GM19238 (cell line): ENCODE measurements around the gene DCAF4L1.

ENCODE experiments used
- DNase-seq: peaks from one replicate; pipeline ENCODE4 v3.0.0; 2011; ENCODE audit warnings: low spot score; ENCODE audit not compliant: insufficient read length

DCAF4L1 gene, protein sequence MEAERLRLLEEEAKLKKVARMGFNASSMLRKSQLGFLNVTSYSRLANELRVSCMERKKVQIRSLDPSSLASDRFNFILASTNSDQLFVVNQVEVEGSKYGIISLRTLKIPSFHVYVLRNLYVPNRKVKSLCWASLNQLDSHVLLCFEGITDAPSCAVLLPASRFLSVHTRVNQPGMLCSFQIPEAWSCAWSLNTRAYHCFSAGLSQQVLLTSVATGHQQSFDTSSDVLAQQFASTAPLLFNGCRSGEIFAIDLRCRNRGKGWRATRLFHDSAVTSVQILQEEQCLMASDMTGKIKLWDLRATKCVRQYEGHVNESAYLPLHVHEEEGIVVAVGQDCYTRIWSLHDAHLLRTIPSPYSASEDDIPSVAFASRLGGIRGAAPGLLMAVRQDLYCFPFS

DNA sequence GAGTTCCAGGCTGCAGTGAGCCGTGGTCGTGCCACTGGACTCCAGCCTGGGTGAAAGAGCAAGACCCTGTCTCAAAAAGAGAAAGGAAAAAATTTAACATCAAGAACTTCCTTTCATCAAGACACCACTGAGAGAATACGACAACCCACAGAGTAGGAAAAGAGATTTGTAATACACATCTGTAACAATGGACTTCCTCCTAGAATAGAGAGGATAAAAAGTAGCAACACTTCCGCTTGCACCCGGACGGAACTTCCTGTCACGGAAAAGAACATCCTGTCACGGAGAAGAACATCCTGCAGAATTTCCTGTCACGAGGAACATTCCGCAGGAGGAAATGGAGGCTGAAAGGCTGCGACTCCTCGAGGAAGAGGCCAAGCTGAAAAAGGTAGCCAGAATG lies at the start of gene DCAF4L1:
TSS of gene DCAF4L1 (plus strand) at position 301 of the 400 bp plus-strand sequence. CDS start at position 338, 37 bp downstream.
- no peak for DNase-seq

DNA sequence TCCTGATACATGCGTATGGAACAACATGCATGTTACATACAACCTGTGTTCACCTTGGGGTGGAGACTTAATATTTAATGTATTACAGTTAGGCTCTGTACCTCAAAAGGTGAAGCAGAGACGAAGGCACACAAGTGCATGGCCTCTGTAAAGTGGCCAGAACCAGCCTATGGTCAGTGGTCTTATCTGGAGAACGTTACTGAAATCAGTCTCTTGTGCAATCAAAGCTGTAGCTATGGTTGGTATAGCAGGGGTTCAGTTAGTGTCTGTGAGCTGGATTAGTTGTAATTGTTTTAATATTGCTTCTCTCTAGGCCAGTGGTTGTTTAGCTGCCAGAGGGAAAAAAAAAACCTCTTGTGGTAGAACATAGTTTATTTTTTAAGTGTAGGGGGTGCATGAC lies 48.6 kb upstream of the DCAF4L1 start:
- DNase-seq = no peak

DNA sequence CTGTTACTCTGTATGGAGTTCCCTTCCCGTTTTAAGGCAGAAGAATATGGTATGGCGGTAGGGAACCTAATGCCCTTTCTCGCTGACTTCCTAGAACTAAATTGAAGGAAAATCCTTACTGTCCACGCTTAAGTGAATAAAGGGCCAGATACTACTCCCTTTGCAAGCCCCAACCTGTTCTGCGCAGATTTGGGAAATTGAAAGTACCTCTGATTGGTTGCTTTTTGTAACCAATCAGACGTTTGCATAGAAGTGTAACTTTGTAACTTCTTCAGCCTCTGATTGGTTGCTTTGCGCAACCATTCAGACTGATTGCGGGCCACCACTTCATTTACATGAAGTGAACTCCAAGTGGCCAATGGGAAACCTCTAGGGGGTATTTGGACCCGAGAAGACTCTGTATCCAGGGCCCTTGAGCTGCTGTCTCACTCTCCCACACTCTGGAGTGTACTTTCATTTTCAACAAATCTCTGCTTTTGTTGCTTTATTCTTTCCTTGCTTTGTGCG lies 47.5 kb upstream of the DCAF4L1 start:
- no peak for DNase-seq

DNA sequence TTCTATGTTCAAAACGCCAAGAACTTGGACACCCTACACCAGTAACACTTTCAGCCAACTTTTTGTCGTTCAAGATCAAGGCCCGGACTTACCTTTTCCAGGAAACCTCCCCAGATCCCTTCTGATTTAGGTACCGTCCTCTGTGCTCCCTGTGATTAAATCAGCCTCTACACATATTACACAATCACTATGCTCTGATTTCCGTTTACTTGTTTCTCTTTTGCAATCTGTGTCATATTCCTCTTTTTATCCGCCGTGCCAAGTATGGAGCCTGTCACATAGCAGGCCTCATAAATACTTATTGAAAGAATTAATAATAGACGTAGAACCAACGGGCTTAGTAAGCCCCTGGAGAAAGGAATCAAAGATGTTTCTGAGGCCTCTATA lies 47.0 kb upstream of the DCAF4L1 start:
- no peak for DNase-seq

DNA sequence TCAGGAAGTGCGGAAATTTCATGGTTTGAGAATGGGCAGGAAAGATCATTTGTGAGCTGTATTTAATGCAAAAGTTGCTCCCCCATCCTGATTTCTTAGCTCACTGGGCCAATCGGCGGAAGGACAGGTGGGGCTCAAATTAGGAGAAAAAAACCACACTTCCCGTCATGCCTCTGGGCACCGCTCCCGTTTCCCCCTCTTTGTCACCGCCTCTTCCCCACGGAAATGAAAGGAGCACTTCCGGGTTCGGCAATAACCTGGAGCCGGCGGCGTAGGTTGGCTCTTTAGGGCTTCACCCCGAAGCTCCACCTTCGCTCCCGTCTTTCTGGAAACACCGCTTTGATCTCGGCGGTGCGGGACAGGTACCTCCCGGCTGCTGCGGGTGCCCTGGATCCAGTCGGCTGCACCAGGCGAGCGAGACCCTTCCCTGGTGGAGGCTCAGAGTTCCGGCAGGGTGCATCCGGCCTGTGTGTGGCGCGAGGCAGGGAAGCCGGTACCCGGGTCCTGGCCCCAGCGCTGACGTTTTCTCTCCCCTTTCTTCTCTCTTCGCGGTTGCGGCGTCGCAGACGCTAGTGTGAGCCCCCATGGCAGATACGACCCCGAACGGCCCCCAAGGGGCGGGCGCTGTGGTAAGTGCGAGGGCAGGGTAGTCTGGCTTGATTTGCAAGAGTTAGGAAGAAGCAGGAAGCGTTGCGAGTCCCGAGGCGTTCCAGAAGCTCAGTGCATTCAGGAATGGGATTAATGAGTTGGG lies 46.5 kb upstream of the DCAF4L1 start, which contains the start of gene TMEM33:
TSS of gene TMEM33 (plus strand) at position 529 of the 751 bp plus-strand sequence. CDS start at position 585, 56 bp downstream.
- DNase-seq = peak; percentile 72

DNA sequence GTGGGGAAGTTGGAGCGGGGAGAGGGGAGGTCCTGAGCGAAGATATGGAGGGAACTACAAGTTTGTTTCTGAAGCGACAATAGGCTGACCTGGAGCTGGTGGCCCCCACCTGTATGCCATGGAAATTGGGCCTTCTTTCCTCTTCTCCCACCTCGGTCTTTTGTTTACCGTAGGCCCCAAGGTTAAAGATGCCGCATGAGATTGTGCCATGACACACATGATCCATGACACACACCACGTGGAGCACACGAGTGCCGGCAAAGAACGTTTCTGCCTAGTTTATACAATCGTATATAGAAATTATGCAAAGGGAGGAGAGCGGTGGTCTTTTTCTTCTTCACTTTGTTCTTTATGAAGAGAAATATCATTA lies 45.9 kb upstream of the DCAF4L1 start:
- DNase-seq = peak; percentile 2

DNA sequence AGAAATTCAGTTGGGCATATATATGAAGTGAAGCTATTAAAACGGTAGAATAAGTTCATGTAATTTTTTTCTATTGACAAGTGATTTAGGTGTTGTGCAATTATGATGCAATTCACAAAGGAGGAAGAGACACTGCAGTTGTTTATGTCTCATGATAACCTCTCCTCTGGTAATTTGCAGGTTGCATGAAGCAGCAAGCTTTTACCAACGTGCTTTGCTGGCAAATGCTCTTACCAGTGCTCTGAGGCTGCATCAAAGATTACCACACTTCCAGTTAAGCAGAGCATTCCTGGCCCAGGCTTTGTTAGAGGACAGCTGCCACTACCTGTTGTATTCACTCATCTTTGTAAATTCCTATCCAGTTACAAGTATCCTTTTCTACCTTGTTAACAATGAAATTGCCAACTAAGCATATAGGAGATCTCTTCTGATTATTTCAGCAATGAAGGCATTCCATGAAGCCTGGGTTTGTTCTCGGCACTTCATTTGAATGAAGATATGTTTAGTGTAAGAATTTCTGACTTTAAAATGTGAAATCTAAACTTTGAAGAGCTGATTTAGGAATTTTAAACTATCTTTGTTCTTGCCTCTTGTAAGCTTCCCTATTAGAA lies 42.4 kb upstream of the DCAF4L1 start:
- DNase-seq = no peak

DNA sequence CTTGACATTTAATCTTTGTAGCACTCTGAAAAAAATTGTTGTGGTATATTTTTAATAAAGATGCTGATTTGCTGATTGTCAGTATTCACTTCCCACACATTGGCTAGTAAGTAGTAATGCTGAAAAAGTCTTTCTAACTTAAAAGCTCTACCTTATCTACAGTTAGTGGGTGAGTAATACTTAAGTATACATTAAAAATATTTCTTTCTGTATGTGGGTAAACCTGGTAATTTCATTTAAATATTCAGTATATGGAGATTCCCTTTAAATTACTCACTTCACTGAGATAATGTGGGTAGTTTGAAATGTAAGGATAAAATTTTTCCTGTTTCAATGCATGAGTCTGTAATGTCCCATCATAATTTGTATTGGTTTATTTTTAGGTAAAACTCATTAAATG lies 40.7 kb upstream of the DCAF4L1 start:
- no peak for DNase-seq

DNA sequence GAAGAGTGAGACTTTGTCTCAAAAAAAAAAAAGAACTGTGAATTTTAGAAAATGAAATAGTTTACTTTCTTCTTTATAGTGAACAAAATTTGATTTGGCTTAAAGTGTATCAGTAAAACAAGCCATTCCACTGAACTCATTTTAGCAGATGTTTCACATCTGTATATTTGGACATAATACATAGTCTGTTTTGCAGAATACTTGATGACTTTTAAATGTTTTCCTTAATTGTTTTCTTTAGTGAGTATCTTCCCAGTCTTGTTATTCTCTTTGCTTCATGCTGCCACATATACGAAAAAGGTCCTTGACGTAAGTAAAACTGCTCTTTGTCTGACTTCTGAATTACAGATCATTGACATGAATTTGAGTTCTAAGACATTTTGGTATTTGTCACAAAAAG lies 38.0 kb upstream of the DCAF4L1 start:
- no peak for DNase-seq

DNA sequence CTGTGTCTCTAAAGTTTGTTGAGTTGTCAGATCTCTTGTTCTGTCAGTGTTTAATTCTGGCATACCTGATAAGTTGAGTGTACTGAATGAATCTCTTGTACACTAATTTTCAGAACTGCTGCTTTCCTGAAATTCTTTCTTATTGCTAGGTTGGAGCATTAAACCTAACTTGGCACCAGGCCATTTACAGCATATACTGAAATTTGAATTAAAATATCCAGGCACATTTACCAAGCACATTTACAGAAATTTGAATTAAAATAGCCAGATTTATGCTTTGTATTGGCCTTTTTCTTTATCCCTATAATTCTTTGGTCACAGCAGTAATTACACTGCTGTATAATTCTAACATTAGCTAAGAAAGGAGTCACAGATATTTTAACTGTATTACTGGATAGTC lies 37.5 kb upstream of the DCAF4L1 start:
- DNase-seq = no peak

DNA sequence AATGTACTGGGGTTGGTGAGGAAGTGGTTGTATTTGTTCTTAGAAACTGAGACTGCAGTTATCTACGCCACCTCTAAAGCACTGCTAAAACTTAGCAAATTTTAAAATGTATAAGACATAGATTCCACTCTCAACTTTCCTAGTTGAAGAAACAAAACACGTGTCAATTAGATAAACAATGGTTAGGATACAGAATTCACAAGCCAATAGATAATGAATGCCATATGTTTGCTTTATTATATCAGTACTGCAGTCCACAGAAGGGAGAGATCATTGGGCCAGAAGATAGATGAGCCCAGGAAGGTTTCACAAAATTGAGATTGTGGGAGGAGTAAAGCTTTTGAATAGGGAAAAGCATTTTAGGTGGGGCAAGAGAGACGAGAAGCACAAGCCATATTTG lies 32.0 kb upstream of the DCAF4L1 start:
- no peak for DNase-seq

DNA sequence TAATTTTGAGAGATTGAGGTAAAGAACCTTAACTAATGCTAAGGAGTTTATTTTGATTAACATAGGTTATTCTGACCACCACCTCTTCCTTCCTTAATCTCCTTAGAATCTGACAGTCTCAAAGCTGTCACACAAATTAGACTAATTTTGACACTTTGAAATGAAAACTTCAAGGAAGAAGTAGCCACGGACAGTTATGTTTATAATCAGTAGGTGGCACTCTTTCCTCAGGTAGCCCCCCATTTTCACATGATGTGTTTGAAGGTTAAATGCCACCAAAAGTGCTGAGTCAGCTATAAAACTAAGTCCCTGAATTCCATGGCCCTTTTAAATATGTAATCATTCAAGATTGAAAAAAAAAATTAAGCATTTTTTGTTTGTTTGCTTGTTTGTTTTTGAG lies 23.9 kb upstream of the DCAF4L1 start:
- DNase-seq = peak; percentile 8

DNA sequence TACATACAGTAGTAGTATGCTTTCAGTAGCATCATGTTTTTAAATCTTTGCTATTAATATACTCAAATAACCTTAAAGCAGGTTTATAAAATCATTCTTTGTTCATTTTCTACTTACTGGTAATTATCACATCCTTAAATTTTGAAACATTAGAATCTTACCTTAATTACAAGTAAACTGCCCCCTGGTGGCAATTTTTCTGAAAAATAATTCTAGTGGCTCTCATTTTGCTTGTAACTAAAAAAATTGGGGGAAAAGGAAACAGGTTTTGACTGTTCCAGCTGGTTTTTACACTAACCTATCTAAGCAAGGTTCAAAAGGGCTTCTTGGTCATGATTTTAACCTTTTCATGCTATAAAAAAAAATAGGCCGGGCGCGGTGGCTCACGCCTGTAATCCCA lies 18.5 kb upstream of the DCAF4L1 start:
- DNase-seq = no peak

DNA sequence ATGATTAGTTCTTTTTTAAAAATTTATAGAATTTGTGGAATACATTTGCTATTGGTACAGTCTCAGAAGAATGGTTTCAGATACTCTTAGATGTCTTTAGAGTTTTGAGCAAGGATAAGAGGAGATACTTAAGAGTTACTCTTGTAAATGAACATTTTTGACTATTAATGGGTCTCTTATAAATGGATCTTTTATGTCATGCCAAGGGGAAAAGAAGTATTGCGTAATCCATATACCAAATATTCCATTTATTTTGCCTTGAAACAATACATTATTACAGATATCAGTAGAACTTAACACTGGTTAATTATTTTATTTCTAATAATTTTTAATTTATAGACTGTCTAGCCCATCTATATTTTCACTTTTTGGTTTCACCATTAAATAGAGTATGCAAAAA lies 17.2 kb upstream of the DCAF4L1 start:
- no peak for DNase-seq

DNA sequence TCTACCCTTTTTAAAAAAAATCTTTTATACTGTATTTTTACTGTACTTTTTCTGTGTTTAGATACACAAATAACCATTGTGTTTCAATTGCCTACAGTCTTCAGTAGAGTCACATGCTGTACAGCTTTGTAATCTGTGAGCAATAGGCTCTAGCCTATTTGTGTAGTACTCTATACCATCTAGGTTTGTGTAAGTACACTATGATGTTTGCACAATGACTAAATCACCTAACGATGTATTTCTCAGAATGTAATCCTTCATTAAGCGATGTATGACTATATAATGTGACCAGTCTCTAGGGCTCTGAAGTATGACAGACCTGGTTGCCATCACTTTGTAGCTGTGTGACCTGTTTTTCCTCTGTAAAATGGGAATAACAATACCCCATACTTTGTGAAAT lies 14.2 kb upstream of the DCAF4L1 start:
- DNase-seq = no peak

DNA sequence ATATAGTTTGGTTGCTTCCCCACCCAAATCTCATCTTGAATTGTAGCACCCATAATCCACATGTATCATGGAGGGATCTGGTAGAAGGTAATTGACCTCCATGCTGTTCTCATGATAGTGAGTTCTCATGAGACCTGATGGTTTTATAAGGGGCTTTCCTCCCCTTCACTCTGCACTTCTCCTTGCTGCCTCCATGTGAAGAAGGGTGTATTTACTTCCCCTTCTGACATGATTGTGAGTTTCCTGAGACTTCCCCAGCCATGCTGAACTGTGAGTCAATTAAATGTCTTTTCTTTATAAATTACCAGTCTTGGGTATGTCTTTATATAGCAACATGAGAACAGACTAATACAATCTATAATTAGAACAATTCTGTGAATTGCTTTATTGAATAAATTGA lies 11.9 kb upstream of the DCAF4L1 start:
- DNase-seq = no peak

DNA sequence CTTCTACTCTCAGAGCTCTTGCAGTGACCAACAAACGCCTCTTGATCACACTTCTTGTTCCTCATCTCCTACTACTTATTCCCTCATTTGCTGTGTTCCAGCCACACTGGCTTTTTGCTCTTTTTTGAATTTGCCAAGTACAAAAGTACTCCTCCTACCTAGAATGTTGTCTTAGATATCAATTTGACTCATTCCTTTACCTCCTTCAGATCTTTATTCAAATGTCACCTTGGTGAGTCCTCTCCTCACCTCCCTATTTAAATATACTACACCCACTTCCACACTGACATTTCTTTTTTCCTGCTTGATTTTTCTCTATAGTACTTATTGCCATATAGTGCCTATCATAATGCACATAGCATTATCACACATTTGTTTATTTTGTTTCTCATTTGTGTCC lies 6.2 kb upstream of the DCAF4L1 start:
- DNase-seq = no peak

DNA sequence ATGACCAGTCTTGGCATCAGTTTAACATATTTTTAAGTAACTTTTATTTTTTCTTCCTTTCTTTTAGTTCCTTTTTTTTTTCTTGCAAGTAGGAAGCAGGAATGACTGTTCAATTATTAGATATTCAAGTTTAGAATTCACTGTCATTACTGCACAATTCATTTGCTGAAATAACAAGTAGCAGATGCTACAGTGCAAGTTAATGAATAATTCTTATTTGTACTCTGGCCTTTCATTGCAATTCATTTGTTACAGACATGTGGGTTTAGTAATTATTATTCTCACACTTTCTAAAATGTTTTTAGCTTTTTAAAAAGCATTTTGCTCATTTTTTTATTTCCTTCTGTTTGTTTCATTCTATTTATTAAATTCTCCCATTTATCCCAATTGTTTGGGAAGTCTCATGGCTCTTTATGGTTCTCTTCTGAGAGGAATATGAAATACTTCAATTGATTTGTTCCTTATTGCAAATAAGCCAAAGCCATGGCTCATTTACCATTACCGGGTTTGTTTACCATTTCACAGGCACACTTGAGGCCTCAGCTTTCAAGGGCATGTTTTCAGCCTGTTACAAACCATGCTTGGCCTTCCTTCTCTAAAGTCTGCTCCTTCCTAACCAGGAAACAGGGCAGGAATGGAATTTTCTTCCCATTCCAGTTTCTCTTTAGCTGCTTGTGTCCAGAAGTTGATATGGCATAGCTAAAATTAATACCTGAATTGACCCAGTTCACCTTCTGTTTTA lies 4.6 kb upstream of the DCAF4L1 start:
- DNase-seq = no peak

DNA sequence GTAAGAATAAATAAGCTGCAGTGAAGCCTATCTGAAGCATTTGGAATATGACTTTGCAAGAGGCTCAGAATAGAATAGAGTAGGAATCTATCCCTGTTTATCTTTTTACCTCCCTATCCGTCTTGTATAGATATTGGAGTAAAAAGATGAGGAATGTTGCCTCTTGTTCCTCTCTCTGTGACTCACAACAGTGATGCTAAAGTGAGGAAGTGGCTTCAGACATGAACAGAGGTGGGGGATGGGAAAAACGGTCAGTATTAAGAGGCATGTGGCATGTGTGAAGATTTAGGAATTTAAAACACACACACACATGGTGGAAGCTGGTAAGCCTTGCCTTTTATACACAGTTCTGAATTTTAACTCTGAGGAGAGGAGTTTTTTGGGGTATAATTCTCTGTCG lies 3.8 kb upstream of the DCAF4L1 start:
- no peak for DNase-seq

DNA sequence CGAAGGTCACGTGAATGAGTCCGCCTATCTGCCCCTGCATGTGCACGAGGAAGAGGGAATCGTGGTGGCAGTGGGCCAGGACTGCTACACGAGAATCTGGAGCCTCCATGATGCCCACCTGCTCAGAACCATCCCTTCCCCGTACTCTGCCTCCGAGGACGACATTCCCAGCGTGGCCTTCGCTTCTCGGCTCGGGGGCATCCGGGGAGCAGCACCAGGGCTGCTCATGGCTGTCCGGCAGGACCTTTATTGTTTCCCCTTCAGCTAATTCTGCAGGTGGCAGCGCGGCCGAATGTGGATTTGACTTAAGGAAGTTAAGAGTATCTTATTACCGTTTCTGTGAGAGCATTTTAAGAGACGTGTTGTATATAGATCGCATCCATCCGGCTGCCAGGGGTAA lies 1.2 kb downstream of the DCAF4L1 start:
- DNase-seq = no peak

DNA sequence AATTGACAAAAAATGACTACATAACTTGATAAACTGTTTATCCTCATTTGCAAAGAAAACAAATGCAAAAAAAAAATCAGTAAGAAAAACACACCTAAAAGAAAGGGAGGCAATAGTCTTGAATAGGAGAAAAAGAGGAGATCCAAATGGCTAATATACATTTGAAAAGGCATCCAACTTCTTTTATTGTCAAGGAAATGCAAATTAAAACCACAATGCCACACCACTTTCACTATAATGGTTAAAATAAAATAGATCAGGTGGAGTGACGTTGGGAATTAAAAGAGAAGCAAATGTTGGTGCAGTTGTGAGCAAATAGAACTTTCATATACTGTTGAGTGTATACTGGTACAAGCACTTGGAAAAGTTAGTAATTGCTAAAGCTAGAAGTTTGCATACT lies 3.6 kb downstream of the DCAF4L1 start:
- DNase-seq = no peak

DNA sequence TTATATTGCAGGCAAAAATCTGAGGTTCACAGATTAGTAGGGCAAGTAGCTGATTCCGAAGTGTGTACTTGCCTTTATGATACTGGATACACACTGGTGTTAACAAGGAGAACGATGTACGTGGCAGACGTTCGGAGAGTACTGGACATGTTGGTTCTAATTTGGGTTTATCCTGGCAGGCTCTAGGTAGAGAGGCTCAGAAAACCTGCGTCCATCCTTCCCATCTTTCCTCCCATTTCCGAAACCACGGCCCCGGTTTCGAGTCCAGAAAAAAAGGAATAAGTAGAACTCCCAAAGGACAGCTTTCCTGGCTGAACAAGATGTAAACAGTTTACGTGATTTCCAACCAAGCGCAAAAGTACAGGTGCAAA lies 8.4 kb downstream of the DCAF4L1 start:
- DNase-seq = no peak
